Karpas-422 (cell line): Measurements from ENCODE around the gene CCDC192. TPM values are rescaled to one million over a fixed set of nuclear protein-coding genes. Genes with fewer than 3 reads are reported as not detected.

Source experiments
- DNase-seq: peaks from one replicate; pipeline ENCODE4 v3.0.0-alpha.2; 2015
- H2AFZ ChIP-seq: fragments of 200-600 bp; sonication (generic); 2 replicates; pipeline ENCODE4 v1.6.1; 2014; ENCODE audit warnings: antibody characterized with exemption, low read length, mixed read lengths
- H3K27ac ChIP-seq: fragments of 200-600 bp; sonication (generic); 2 replicates; pipeline ENCODE4 v1.5.1; 2014; ENCODE audit warnings: mild to moderate bottlenecking, low read length, moderate library complexity
- H3K27me3 ChIP-seq: fragments of 200-600 bp; sonication (generic); 2 replicates; pipeline ENCODE4 v1.6.1; 2014; ENCODE audit warnings: low read length, mixed read lengths
- H3K36me3 ChIP-seq: fragments of 200-600 bp; sonication (generic); 2 replicates; pipeline ENCODE4 v1.6.1; 2014; ENCODE audit warnings: low read length, mixed read lengths; ENCODE audit not compliant: insufficient read depth
- H3K4me1 ChIP-seq: fragments of 200-600 bp; sonication (generic); 2 replicates; pipeline ENCODE4 v1.6.1; 2014; ENCODE audit warnings: mild to moderate bottlenecking, low read length, mixed read lengths
- H3K4me2 ChIP-seq: fragments of 200-600 bp; sonication (generic); 2 replicates; pipeline ENCODE4 v1.6.1; 2014; ENCODE audit warnings: low read length, low read depth, mild to moderate bottlenecking; ENCODE audit not compliant: poor library complexity, severe bottlenecking
- H3K4me3 ChIP-seq: fragments of 200-600 bp; sonication (generic); 2 replicates; pipeline ENCODE4 v1.5.1; 2014; ENCODE audit warnings: mild to moderate bottlenecking, antibody characterized with exemption, low read length, mixed read lengths
- H3K79me2 ChIP-seq: fragments of 200-600 bp; sonication (generic); 2 replicates; pipeline ENCODE4 v1.6.1; 2014; ENCODE audit warnings: mild to moderate bottlenecking, low read length, mixed read lengths
- H3K9ac ChIP-seq: fragments of 200-600 bp; sonication (generic); 2 replicates; pipeline ENCODE4 v1.6.0; 2014; ENCODE audit warnings: low read length
- H3K9me2 ChIP-seq: fragments of 200-600 bp; sonication (generic), shearing (Covaris generic); replicated peaks from 2 replicates; pipeline ENCODE4 v1.6.0; 2014; ENCODE audit warnings: mild to moderate bottlenecking, low read length, moderate library complexity; ENCODE audit not compliant: insufficient read depth
- H3K9me3 ChIP-seq: fragments of 300-700, 200-600 bp; sonication (generic); 2 replicates; pipeline ENCODE4 v1.6.1; 2014; ENCODE audit warnings: low read length, mixed read lengths
- H4K20me1 ChIP-seq: fragments of 200-600 bp; sonication (generic); 2 replicates; pipeline ENCODE4 v1.6.1; 2014; ENCODE audit warnings: mild to moderate bottlenecking, antibody characterized with exemption, low read length, low read depth; ENCODE audit not compliant: insufficient read depth
- total RNA-seq: library from RNA; depleted of rRNA; stranded (reverse); fragments of >200 nt; shearing (Covaris generic); gene quantifications from 2 replicates; pipeline ENCODE4 v1.2.3, GENCODE V29; 2014; ENCODE audit warnings: low replicate concordance

Gene CCDC192
- total RNA-seq, 1 experiment from 2014 or later = not detected

GRCh38 chr5:127810017-127810416 lies 106.8 kb downstream of the CCDC192 start:
- Histone ChIP-seq H4K20me1 (no peaks in the 10 kb centered on the region), H3K9me2 (no peaks in the 10 kb centered on the region), H3K79me2 (no peaks in the 10 kb centered on the region), H3K4me2 (peak overlapping the region; percentile 66), H3K4me1 (peaks cover 71% of the 10 kb centered on the region), H3K9ac (peak overlapping the region; percentile 57), H3K36me3 (no peaks in the 10 kb centered on the region), H3K27ac (peak overlapping the region; percentile 95), H3K9me3 (no peaks in the 10 kb centered on the region), H3K27me3 (no peaks in the 10 kb centered on the region), H3K4me3 (peak overlapping the region; percentile 44; the same call in 1 of the 2 replicates), H2AFZ (no peak overlapping the region)
- DNase-seq = no peak

GRCh38 chr5:127810707-127811490 lies 107.7 kb downstream of the CCDC192 start:
- DNase-seq = peak; percentile 85
- no peaks in the 10 kb centered on the region for H4K20me1 ChIP-seq
- H3K36me3 ChIP-seq = no peaks in the 10 kb centered on the region
- H3K9me2 ChIP-seq = no peaks in the 10 kb centered on the region
- peak overlapping the region; percentile 66 for H3K4me2 ChIP-seq
- H3K4me1 ChIP-seq = peaks cover 64% of the 10 kb centered on the region
- H2AFZ ChIP-seq = peak overlapping the region; percentile 80
- no peaks in the 10 kb centered on the region for H3K9me3 ChIP-seq
- peak overlapping the region; percentile 44 for H3K4me3 ChIP-seq
- H3K9ac ChIP-seq = peak overlapping the region; percentile 57
- no peaks in the 10 kb centered on the region for H3K27me3 ChIP-seq
- H3K27ac ChIP-seq = peak overlapping the region; percentile 95
- H3K79me2 ChIP-seq = no peaks in the 10 kb centered on the region

GRCh38 chr5:127812570-127812969 lies 109.4 kb downstream of the CCDC192 start:
- H2AFZ ChIP-seq = peak overlapping the region; percentile 80
- H3K4me2 ChIP-seq = peak overlapping the region; percentile 33

GRCh38 chr5:127813633-127814587 lies 110.7 kb downstream of the CCDC192 start:
- Histone ChIP-seq H3K27me3 (no peaks in the 10 kb centered on the region), H3K9ac (no peak overlapping the region), H4K20me1 (no peaks in the 10 kb centered on the region), H3K4me1 (peaks cover 65% of the 10 kb centered on the region), H3K9me3 (no peaks in the 10 kb centered on the region), H3K27ac (no peak overlapping the region), H3K9me2 (no peaks in the 10 kb centered on the region), H3K4me2 (no peak overlapping the region), H3K79me2 (no peaks in the 10 kb centered on the region), H3K4me3 (no peak overlapping the region), H3K36me3 (no peaks in the 10 kb centered on the region; the same call in 1 of the 2 replicates), H2AFZ (peak overlapping the region; percentile 58; the same call in 1 of the 2 replicates)
- no peak for DNase-seq

More at GRCh38 chr5:127812570-127812969, 109.4 kb downstream of the CCDC192 start:
- Histone ChIP-seq H3K79me2 (no peaks in the 10 kb centered on the region), H3K9ac (0 out of 2 replicates have a peak overlapping the region, but pooled peaks have one; percentile 1), H3K4me1 (peaks cover 65% of the 10 kb centered on the region), H3K4me3 (no peak overlapping the region), H3K9me2 (no peaks in the 10 kb centered on the region), H3K9me3 (no peaks in the 10 kb centered on the region), H4K20me1 (no peaks in the 10 kb centered on the region), H3K27me3 (no peaks in the 10 kb centered on the region), H3K27ac (peak overlapping the region; percentile 95; the same call in 1 of the 2 replicates), H3K36me3 (no peaks in the 10 kb centered on the region)
- DNase-seq = no peak

GRCh38 chr5:127814588-127814973 lies 111.4 kb downstream of the CCDC192 start:
- DNase-seq = no peak
- no peaks in the 10 kb centered on the region for H3K79me2 ChIP-seq
- H3K4me1 ChIP-seq = peaks cover 64% of the 10 kb centered on the region
- no peaks in the 10 kb centered on the region for H3K9me2 ChIP-seq
- no peak overlapping the region for H3K4me3 ChIP-seq
- H3K27ac ChIP-seq = no peak overlapping the region
- no peak overlapping the region for H3K4me2 ChIP-seq
- peak overlapping the region; percentile 58; the same call in 1 of the 2 replicates for H2AFZ ChIP-seq
- no peaks in the 10 kb centered on the region for H4K20me1 ChIP-seq
- H3K9ac ChIP-seq = no peak overlapping the region
- no peaks in the 10 kb centered on the region; the same call in 1 of the 2 replicates for H3K36me3 ChIP-seq
- no peaks in the 10 kb centered on the region for H3K9me3 ChIP-seq
- H3K27me3 ChIP-seq = no peaks in the 10 kb centered on the region

- no peaks in the 10 kb centered on the region for H3K27me3 ChIP-seq
- H3K9me2 ChIP-seq = no peaks in the 10 kb centered on the region
- no peaks in the 10 kb centered on the region for H3K9me3 ChIP-seq
- no peak overlapping the region for H3K4me3 ChIP-seq
- no peaks in the 10 kb centered on the region for H3K79me2 ChIP-seq
- H2AFZ ChIP-seq = no peak overlapping the region
- no peak overlapping the region for H3K27ac ChIP-seq
- H3K4me2 ChIP-seq = no peak overlapping the region
- peaks cover 34% of the 10 kb centered on the region for H3K4me1 ChIP-seq
- no peak for DNase-seq
- no peak overlapping the region for H3K9ac ChIP-seq
- no peaks in the 10 kb centered on the region; the same call in 1 of the 2 replicates for H3K36me3 ChIP-seq
- H4K20me1 ChIP-seq = no peaks in the 10 kb centered on the region
These were observed 117.8 kb downstream of the CCDC192 start for GRCh38 chr5:127820910-127821553.

- H4K20me1 ChIP-seq = no peaks in the 10 kb centered on the region
- H3K9me3 ChIP-seq = no peaks in the 10 kb centered on the region
- H3K4me1 ChIP-seq = peaks cover 33% of the 10 kb centered on the region
- H3K4me3 ChIP-seq = no peak overlapping the region
- no peaks in the 10 kb centered on the region for H3K27me3 ChIP-seq
- no peak overlapping the region for H3K9ac ChIP-seq
- H3K9me2 ChIP-seq = no peaks in the 10 kb centered on the region
- no peak overlapping the region for H3K4me2 ChIP-seq
- no peaks in the 10 kb centered on the region for H3K79me2 ChIP-seq
- no peak overlapping the region for H2AFZ ChIP-seq
- peak; percentile 43 for DNase-seq
- H3K36me3 ChIP-seq = no peaks in the 10 kb centered on the region; the same call in 1 of the 2 replicates
- no peak overlapping the region for H3K27ac ChIP-seq
These were observed 118.7 kb downstream of the CCDC192 start for GRCh38 chr5:127821896-127822295.
